ENCODE data around the gene ARHGEF28. TPM values are rescaled to one million over a fixed set of nuclear protein-coding genes. Genes with fewer than 3 reads are reported as not detected.

The ARHGEF28 gene
- total RNA-seq, 2 experiments from 2014 or later: not detected

DNA sequence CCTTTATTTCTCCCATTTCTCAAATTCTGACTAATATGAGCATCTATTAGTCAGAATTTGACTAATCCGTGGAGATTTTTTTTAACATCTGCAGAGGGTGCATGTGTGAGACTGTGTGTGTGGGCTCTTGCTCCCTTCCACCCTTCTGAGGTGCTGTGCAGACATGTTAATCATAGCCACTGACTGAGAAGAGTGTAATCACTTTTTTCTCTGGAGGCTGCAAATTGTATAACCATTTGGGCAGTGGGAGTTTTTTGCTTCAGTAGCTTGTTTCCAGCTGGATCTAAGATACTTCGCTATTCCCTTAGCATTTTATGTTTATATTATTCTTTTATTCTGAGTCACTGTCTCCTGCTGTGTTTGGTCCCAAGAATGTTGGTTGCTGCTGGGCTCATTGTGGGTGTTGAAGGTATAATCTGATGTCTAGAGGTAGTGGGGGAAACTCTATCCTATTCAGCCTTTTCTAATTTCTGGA is 66.2 kb downstream of the ARHGEF28 start:
- Histone ChIP-seq H3K9me2 (ENCODE audit: insufficient read depth, low read length) (no peaks in the 10 kb centered on the region), H3K4me1 (ENCODE audit: insufficient read depth, low read length, poor library complexity, severe bottlenecking) (no peaks in the 10 kb centered on the region), H2AFZ (ENCODE audit: low read length) (no peak overlapping the region), H3K4me2 (ENCODE audit: low read length) (no peak overlapping the region), H4K20me1 (ENCODE audit: insufficient read depth, low read length) (no peaks in the 10 kb centered on the region), H3K4me3 (ENCODE audit: low read depth, low read length, poor library complexity, severe bottlenecking) (no peak overlapping the region), H3K79me2 (ENCODE audit: insufficient read depth, low read depth, low read length) (no peaks in the 10 kb centered on the region), H3K36me3 (ENCODE audit: insufficient read depth, low read length) (no peaks in the 10 kb centered on the region), H3K27ac (ENCODE audit: low read depth, low read length, poor library complexity, severe bottlenecking) (no peak overlapping the region), H3K9me3 (ENCODE audit: low read length) (no peaks in the 10 kb centered on the region)
- POLR2A ChIA-PET: no interaction called here
- TF ChIP-seq, protein P1, sequence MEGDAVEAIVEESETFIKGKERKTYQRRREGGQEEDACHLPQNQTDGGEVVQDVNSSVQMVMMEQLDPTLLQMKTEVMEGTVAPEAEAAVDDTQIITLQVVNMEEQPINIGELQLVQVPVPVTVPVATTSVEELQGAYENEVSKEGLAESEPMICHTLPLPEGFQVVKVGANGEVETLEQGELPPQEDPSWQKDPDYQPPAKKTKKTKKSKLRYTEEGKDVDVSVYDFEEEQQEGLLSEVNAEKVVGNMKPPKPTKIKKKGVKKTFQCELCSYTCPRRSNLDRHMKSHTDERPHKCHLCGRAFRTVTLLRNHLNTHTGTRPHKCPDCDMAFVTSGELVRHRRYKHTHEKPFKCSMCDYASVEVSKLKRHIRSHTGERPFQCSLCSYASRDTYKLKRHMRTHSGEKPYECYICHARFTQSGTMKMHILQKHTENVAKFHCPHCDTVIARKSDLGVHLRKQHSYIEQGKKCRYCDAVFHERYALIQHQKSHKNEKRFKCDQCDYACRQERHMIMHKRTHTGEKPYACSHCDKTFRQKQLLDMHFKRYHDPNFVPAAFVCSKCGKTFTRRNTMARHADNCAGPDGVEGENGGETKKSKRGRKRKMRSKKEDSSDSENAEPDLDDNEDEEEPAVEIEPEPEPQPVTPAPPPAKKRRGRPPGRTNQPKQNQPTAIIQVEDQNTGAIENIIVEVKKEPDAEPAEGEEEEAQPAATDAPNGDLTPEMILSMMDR (conservative IDR thresholded peaks at IDR 0.05; ENCODE audit: low read length): no peak
- no peak for TF ChIP-seq EZH2phosphoT487 (IDR thresholded peaks at IDR 0.05; ENCODE audit: borderline replicate concordance, low read depth, low read length)
- CTCF ChIA-PET (ENCODE audit: unreplicated experiment): no interaction called here
- no TSS peak for BruUV-seq (replicated peaks)
- intact Hi-C loops (cut with micrococcal nuclease; ENCODE audit: unreplicated experiment): no loop called here
- DNase-seq (ENCODE audit: low spot score): no peak

DNA sequence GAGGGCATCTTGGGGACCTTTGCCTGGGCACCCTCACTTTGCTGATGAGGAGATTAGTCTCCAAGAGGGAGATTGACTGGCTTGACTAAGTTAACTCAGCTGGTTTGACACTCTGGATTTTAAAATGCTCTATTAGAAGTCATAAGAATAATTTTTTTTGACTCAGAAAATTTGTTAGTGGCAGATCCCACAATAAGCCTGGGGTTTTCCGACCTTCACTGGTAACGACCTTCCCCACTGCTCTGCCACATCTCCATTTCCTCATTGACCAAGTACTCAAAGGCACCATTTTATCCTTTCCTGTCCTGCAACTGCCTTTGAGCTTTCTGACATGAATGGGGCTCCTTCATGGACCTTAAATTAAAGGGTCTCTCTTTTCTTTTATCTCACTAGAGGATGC is 67.0 kb downstream of the ARHGEF28 start:
- intact Hi-C loops (cut with micrococcal nuclease; ENCODE audit: unreplicated experiment): no loop called here
- POLR2A ChIA-PET: no interaction called here
- Histone ChIP-seq H3K4me1 (ENCODE audit: insufficient read depth, low read length, poor library complexity, severe bottlenecking) (no peaks in the 10 kb centered on the region), H3K27ac (ENCODE audit: low read depth, low read length, poor library complexity, severe bottlenecking) (no peak overlapping the region), H3K9me3 (ENCODE audit: low read length) (no peaks in the 10 kb centered on the region), H3K4me3 (ENCODE audit: low read depth, low read length, poor library complexity, severe bottlenecking) (no peak overlapping the region), H4K20me1 (ENCODE audit: insufficient read depth, low read length) (no peaks in the 10 kb centered on the region), H3K36me3 (ENCODE audit: insufficient read depth, low read length) (no peaks in the 10 kb centered on the region), H3K9me2 (ENCODE audit: insufficient read depth, low read length) (no peaks in the 10 kb centered on the region), H2AFZ (ENCODE audit: low read length) (no peak overlapping the region), H3K79me2 (ENCODE audit: insufficient read depth, low read depth, low read length) (no peaks in the 10 kb centered on the region), H3K4me2 (ENCODE audit: low read length) (no peak overlapping the region)
- CTCF ChIA-PET (ENCODE audit: unreplicated experiment): no interaction called here
- BruUV-seq (replicated peaks): no TSS peak
- TF ChIP-seq EZH2phosphoT487 (IDR thresholded peaks at IDR 0.05; ENCODE audit: borderline replicate concordance, low read depth, low read length): no peak
- TF ChIP-seq, protein P1 (conservative IDR thresholded peaks at IDR 0.05; ENCODE audit: low read length): no peak
- no peak for DNase-seq (ENCODE audit: low spot score)

DNA sequence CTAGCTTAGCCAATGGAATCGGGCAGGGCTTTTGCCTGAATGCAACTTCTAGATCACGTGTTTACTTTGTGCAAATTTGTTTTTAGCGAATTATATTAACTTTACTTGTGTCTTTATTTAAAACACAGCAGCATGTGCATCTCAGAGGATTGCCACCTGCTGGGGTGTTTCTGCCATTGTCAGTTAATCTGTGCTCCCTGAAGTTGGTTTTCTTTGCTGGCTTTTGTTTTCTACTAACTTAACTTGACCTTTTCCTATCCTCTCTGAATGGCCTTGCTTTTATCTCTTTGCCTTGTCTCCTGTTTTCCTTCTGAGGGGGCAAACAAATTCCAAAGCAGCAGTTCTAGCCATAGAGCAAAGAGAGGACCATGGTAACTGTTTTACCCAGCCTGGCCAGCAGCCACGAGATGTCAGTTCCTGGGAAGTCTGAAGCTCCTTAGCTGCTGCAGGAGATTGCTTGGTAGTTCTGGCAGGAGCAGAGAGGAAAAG is 67.6 kb downstream of the ARHGEF28 start:
- Histone ChIP-seq H3K9me3 (ENCODE audit: low read length) (no peaks in the 10 kb centered on the region), H3K4me2 (ENCODE audit: low read length) (no peak overlapping the region), H3K9me2 (ENCODE audit: insufficient read depth, low read length) (no peaks in the 10 kb centered on the region), H3K4me1 (ENCODE audit: insufficient read depth, low read length, poor library complexity, severe bottlenecking) (no peaks in the 10 kb centered on the region), H3K36me3 (ENCODE audit: insufficient read depth, low read length) (no peaks in the 10 kb centered on the region), H3K4me3 (ENCODE audit: low read depth, low read length, poor library complexity, severe bottlenecking) (no peak overlapping the region), H2AFZ (ENCODE audit: low read length) (no peak overlapping the region), H3K79me2 (ENCODE audit: insufficient read depth, low read depth, low read length) (no peaks in the 10 kb centered on the region), H3K27ac (ENCODE audit: low read depth, low read length, poor library complexity, severe bottlenecking) (no peak overlapping the region), H4K20me1 (ENCODE audit: insufficient read depth, low read length) (no peaks in the 10 kb centered on the region)
- CTCF ChIA-PET (ENCODE audit: unreplicated experiment): no interaction called here
- BruUV-seq (replicated peaks): no TSS peak
- intact Hi-C loops (cut with micrococcal nuclease; ENCODE audit: unreplicated experiment): no loop called here
- no peak for TF ChIP-seq EZH2phosphoT487 (IDR thresholded peaks at IDR 0.05; ENCODE audit: borderline replicate concordance, low read depth, low read length)
- TF ChIP-seq, protein P1 (conservative IDR thresholded peaks at IDR 0.05; ENCODE audit: low read length): peak; percentile 65
- POLR2A ChIA-PET: no interaction called here
- DNase-seq (ENCODE audit: low spot score): peak; percentile 2

All from OCI-LY7 (cell line).